ENCODE results near the gene USP17L25.
"Not testable (repeated sequence)": the region's sequence is repeated elsewhere in the genome, so short reads cannot be mapped to it uniquely, and the experiment has no call there.

USP17L25 gene, protein sequence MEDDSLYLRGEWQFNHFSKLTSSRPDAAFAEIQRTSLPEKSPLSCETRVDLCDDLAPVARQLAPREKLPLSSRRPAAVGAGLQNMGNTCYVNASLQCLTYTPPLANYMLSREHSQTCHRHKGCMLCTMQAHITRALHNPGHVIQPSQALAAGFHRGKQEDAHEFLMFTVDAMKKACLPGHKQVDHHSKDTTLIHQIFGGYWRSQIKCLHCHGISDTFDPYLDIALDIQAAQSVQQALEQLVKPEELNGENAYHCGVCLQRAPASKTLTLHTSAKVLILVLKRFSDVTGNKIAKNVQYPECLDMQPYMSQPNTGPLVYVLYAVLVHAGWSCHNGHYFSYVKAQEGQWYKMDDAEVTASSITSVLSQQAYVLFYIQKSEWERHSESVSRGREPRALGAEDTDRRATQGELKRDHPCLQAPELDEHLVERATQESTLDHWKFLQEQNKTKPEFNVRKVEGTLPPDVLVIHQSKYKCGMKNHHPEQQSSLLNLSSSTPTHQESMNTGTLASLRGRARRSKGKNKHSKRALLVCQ

DNA sequence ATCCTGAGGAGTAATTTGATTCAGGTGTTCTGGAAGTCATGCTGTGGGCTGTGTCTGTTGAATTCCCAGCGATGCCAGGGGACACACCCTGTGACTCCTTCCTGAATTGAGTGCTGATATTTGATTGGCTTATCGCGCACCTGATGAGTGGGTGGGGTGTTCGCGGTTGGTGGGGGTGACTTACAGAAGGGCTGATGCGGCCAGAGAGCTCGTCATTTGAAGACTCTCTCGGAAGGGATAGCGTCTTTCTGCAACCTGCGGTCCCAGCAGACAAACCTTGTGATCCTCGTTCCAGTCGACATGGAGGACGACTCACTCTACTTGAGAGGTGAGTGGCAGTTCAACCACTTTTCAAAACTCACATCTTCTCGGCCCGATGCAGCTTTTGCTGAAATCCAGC lies at the start of gene USP17L25:
Gene USP17L25, plus strand, starts transcription at position 301 of the 400 bp plus-strand sequence. Its CDS starts 0 bp downstream, at position 301.
- DNase-seq: not testable (repeated sequence)

DNA sequence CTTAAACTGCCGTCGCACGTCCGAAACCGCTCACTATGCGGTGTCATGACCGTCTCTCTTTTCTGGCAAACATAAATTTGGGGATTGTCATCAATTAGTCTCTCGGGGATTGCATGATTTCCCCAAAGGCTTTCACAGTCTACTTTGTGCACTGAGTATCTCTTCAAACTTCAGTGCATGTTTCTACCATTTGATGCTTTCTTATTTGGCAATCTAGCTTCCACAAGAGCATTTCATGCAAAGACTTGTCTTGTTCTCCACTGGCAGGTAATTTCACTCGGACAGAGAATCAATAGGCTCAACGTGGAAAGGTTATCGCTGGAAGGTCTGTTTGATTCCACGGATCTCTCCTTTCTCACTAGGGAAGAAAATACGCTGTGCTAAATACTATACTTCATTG lies 5.5 kb upstream of the USP17L25 start:
- DNase-seq: not testable (repeated sequence)

DNA sequence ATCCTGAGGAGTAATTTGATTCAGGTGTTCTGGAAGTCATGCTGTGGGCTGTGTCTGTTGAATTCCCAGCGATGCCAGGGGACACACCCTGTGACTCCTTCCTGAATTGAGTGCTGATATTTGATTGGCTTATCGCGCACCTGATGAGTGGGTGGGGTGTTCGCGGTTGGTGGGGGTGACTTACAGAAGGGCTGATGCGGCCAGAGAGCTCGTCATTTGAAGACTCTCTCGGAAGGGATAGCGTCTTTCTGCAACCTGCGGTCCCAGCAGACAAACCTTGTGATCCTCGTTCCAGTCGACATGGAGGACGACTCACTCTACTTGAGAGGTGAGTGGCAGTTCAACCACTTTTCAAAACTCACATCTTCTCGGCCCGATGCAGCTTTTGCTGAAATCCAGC lies 4.8 kb upstream of the USP17L25 start, which contains the start of gene USP17L24:
Gene USP17L24, plus strand, starts transcription at position 301 of the 400 bp plus-strand sequence. Its CDS starts 0 bp downstream, at position 301.
- not testable (repeated sequence) for DNase-seq

DNA sequence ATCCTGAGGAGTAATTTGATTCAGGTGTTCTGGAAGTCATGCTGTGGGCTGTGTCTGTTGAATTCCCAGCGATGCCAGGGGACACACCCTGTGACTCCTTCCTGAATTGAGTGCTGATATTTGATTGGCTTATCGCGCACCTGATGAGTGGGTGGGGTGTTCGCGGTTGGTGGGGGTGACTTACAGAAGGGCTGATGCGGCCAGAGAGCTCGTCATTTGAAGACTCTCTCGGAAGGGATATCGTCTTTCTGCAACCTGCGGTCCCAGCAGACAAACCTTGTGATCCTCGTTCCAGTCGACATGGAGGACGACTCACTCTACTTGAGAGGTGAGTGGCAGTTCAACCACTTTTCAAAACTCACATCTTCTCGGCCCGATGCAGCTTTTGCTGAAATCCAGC lies 4.6 kb downstream of the USP17L25 start, which contains the start of gene USP17L26:
Gene USP17L26, plus strand, starts transcription at position 301 of the 400 bp plus-strand sequence. Its CDS starts 0 bp downstream, at position 301.
- DNase-seq: not testable (repeated sequence)

GRCh38 chr4:9339103-9339502 lies 9.4 kb downstream of the USP17L25 start, which contains the start of gene USP17L5:
USP17L5 (plus strand) TSS chr4:9339403; CDS start chr4:9339403, 0 bp downstream.
- DNase-seq: not testable (repeated sequence)

- DNase-seq: not testable (repeated sequence)
Observed at GRCh38 chr4:9343848-9344247, 14.1 kb downstream of the USP17L25 start, which contains the start of gene USP17L27. USP17L27 (plus strand) TSS chr4:9344148; CDS start chr4:9344148, 0 bp downstream.

DNA sequence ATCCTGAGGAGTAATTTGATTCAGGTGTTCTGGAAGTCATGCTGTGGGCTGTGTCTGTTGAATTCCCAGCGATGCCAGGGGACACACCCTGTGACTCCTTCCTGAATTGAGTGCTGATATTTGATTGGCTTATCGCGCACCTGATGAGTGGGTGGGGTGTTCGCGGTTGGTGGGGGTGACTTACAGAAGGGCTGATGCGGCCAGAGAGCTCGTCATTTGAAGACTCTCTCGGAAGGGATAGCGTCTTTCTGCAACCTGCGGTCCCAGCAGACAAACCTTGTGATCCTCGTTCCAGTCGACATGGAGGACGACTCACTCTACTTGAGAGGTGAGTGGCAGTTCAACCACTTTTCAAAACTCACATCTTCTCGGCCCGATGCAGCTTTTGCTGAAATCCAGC lies 18.9 kb downstream of the USP17L25 start, which contains the start of gene USP17L28:
Gene USP17L28, plus strand, starts transcription at position 301 of the 400 bp plus-strand sequence. Its CDS starts 0 bp downstream, at position 301.
- not testable (repeated sequence) for DNase-seq

DNA sequence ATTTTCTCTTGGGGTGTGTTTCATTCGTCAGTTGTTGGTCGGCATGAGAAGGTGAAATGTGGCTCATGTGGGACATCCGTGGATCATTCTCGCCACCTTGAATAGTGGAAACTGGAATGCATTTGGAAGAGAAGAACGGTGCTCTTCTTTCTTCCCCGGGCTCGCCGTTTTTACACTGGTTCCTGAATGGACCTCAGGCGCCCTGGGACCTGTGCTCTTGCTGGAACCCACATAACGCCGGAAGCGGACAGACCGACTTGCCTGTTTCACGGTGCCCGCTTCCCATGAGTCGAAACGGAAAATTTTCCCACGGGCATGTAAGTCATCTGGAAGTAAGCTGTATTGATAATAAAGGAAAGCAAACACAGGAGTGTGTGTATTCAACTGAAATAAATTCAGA lies 21.2 kb downstream of the USP17L25 start:
- not testable (repeated sequence) for DNase-seq

- not testable (repeated sequence) for DNase-seq
Observed at GRCh38 chr4:9353338-9353737, 23.6 kb downstream of the USP17L25 start, which contains the start of gene USP17L29. USP17L29 (plus strand) TSS chr4:9353638; CDS start chr4:9353638, 0 bp downstream.

DNA sequence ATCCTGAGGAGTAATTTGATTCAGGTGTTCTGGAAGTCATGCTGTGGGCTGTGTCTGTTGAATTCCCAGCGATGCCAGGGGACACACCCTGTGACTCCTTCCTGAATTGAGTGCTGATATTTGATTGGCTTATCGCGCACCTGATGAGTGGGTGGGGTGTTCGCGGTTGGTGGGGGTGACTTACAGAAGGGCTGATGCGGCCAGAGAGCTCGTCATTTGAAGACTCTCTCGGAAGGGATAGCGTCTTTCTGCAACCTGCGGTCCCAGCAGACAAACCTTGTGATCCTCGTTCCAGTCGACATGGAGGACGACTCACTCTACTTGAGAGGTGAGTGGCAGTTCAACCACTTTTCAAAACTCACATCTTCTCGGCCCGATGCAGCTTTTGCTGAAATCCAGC lies 33.1 kb downstream of the USP17L25 start, which contains the start of gene USP17L30:
Gene USP17L30, plus strand, starts transcription at position 301 of the 400 bp plus-strand sequence. Its CDS starts 0 bp downstream, at position 301.
- DNase-seq: not testable (repeated sequence)

- DNase-seq: not testable (repeated sequence)
Observed at GRCh38 chr4:9379881-9380280, 50.2 kb downstream of the USP17L25 start.

Data from activated naive CD4-positive, alpha-beta T cell treated with Interleukin-2 at 50 U/mL for 16 hours (primary cell).